ENCODE results near the gene ADAMTS2.
"Not testable (repeated sequence)": the region's sequence is repeated elsewhere in the genome, so short reads cannot be mapped to it uniquely, and the experiment has no call there.

ADAMTS2 gene

GRCh38 chr5:179324760-179325295 lies 20.4 kb downstream of the ADAMTS2 start:
- H3K9me3 Mint-ChIP-seq = no peaks in the 10 kb centered on the region
- no peak overlapping the region for H3K4me3 Mint-ChIP-seq
- peaks cover 24% of the 10 kb centered on the region for H3K27me3 Mint-ChIP-seq
- DNase-seq = no peak
- no peak for ATAC-seq
- H3K27ac Mint-ChIP-seq = peak overlapping the region in 1 of 2 donors; percentile 34
- no peaks in the 10 kb centered on the region for H3K4me1 Mint-ChIP-seq

DNA sequence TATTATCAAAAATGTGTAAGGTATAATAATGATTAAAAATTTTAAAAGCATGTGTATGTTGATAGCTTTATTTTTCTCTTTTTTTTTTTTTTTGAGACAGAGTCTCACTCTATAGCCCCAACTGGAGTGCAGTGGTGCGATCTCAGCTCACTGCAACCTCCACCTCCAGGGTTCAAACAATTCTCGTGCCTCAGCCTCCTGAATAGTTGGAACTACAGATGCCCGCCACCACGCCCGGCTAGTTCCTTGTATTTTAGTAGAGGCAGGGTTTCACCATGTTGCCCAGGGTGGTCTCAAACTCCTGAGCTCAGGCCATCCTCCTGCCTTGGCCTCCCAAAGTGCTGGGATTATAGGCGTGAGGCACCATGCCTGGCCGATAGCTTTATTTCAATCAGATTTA lies 20.9 kb downstream of the ADAMTS2 start:
- not testable (repeated sequence) for H3K9me3 Mint-ChIP-seq, H3K4me3 Mint-ChIP-seq, ATAC-seq, H3K4me1 Mint-ChIP-seq, DNase-seq
- peaks cover 24% of the 10 kb centered on the region for H3K27me3 Mint-ChIP-seq
- peak overlapping the region in 1 of 2 donors; percentile 34 for H3K27ac Mint-ChIP-seq

GRCh38 chr5:179323026-179323870 lies 22.0 kb downstream of the ADAMTS2 start:
- no peak overlapping the region for H3K4me3 Mint-ChIP-seq
- no peaks in the 10 kb centered on the region for H3K4me1 Mint-ChIP-seq
- DNase-seq (no peak), ATAC-seq (no peak)
- H3K9me3 Mint-ChIP-seq = no peaks in the 10 kb centered on the region
- no peak overlapping the region for H3K27ac Mint-ChIP-seq
- peaks cover 24% of the 10 kb centered on the region for H3K27me3 Mint-ChIP-seq

DNA sequence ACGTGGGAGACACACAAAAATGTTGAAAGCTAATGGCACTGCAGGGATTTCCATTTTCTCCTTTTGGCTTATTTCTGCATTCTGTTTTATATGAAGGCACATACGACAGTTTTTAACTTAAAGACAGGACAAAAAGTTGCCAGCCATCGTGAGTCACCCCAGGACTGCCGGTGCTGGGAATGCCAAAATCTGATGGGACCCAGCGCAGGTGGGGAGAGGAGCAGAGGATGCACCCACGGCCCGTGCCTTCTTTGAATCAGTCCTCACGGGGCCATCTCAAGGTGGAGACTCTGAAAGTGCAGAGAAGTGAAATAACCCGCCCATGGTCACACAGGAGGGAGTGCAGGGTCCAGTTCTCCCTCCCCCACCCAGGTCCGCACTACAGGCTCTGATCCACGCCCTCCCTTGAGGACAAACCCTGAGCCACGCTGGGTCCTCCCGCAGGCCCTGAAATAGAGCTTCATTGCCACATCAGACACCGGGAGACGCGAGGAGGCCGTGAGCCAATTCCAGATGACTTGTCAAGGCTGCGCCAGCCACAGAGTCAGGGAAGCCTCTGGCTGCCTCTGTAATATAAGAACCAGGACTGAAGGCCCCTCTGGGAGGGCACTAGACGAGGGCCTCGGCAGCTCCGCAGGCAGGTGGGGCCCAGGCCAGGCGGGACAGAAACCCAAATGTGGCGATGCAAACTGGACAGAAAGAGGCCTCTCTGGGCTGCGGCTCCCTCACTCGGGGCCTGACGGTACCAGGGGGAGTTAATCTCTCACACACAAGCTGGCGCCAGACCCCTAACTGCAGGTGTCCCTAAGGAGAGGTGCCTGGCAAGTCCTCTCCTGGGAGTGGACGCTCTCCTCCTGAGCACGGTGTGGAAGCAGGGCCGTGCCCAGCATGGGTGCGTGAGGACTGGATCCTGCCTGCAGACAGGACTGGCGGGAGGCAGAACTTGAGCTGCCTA lies 22.9 kb downstream of the ADAMTS2 start:
- Mint-ChIP-seq H3K4me3 (no peak overlapping the region), H3K27ac (no peak overlapping the region), H3K4me1 (no peaks in the 10 kb centered on the region), H3K27me3 (peaks cover 15% of the 10 kb centered on the region), H3K9me3 (no peaks in the 10 kb centered on the region)
- no peak for ATAC-seq
- no peak for DNase-seq

- no peaks in the 10 kb centered on the region for H3K9me3 Mint-ChIP-seq
- H3K27me3 Mint-ChIP-seq = peaks cover 6% of the 10 kb centered on the region
- no peak overlapping the region for H3K4me3 Mint-ChIP-seq
- H3K27ac Mint-ChIP-seq = no peak overlapping the region
- H3K4me1 Mint-ChIP-seq = no peaks in the 10 kb centered on the region
- no peak for DNase-seq
- ATAC-seq = no peak
Observed at GRCh38 chr5:179321206-179321987, 23.9 kb downstream of the ADAMTS2 start.

GRCh38 chr5:179319741-179320281 lies 25.4 kb downstream of the ADAMTS2 start:
- no peak for DNase-seq
- Mint-ChIP-seq H3K9me3 (no peaks in the 10 kb centered on the region), H3K4me1 (no peaks in the 10 kb centered on the region), H3K27me3 (no peaks in the 10 kb centered on the region), H3K4me3 (no peak overlapping the region), H3K27ac (no peak overlapping the region)
- no peak for ATAC-seq

- no peaks in the 10 kb centered on the region for H3K27me3 Mint-ChIP-seq
- no peak overlapping the region for H3K4me3 Mint-ChIP-seq
- no peaks in the 10 kb centered on the region for H3K9me3 Mint-ChIP-seq
- no peak for DNase-seq
- ATAC-seq = no peak
- no peak overlapping the region for H3K27ac Mint-ChIP-seq
- no peaks in the 10 kb centered on the region for H3K4me1 Mint-ChIP-seq
Observed at GRCh38 chr5:179319123-179319522, 26.1 kb downstream of the ADAMTS2 start.

DNA sequence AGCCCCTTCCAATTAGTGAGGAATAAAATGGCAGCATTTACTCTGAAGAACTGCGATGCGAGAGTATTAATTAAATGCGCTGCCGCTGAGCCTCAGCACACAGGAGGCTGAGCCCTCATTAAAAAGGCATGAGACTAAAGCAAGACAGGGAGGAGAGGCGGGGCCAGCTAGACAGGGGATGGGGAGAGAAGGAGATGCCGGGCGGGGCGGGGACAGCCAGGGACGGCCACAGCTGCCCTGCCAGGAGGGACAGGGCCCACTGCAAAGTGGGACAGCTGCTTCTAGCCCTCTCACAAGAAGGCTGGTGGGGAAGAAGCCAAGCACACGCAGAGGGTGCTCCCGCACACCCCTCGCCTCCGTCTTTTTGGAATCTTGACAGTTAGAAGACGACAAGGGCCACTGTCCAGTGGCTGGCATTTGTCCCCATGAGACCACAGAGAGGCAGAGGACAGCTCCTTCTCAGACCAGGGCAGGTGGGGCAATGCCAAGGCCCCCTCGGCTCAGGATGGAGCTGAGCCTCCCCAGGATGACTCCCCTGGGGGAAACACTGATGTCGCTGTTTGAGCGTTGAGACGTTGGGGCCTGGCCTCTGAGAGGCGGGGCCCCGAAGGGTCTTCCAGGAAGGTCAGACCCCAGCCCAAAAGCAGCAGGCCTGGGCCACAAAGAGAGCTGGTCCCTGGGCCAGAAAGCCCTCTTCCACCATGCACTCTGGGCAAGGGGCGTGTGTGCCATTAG lies 26.9 kb downstream of the ADAMTS2 start:
- ATAC-seq (no peak), DNase-seq (no peak)
- H3K27ac Mint-ChIP-seq = no peak overlapping the region
- no peaks in the 10 kb centered on the region for H3K27me3 Mint-ChIP-seq
- no peaks in the 10 kb centered on the region for H3K4me1 Mint-ChIP-seq
- H3K4me3 Mint-ChIP-seq = no peak overlapping the region
- H3K9me3 Mint-ChIP-seq = no peaks in the 10 kb centered on the region

DNA sequence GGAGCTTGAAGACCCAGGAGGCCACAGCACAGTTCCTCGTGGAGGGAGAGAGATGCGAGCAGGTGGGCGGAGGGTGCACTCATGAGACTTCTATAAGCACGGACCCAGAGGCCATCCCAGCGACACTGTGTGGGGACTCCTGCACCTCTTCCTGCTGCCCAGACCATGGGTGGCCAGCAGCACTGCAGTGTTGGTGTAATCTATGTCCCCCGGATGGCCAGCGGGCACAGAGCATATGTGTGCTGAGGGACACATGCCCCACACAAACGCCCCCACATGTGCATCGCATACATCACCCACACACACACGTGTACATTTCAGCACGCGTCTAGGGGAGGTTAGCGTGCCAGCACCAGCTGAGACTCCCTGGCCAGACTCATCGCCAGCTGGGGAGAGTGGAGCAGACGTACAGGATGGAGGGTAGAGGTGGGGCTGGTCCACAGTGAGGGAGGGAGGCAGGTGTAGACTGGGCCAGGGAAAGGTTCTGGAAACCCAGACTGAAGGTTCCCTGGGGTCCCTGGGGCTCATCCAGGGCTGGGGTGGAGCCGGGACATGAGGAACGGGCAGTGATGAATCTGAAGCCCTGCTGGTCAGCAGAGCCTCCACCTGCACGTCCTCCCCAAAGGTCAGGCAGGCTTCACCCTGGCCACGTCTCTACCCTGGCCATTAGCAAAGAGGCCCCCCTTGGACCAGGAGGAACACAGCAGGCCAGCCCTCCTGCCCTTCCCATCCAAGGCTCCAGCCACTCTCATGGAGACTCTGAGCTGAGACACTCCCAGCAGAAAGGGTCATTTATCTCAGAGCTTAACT lies 27.6 kb downstream of the ADAMTS2 start:
- Mint-ChIP-seq H3K9me3 (no peaks in the 10 kb centered on the region), H3K4me3 (no peak overlapping the region), H3K27me3 (no peaks in the 10 kb centered on the region), H3K27ac (no peak overlapping the region), H3K4me1 (no peaks in the 10 kb centered on the region)
- ATAC-seq = no peak
- DNase-seq = no peak

DNA sequence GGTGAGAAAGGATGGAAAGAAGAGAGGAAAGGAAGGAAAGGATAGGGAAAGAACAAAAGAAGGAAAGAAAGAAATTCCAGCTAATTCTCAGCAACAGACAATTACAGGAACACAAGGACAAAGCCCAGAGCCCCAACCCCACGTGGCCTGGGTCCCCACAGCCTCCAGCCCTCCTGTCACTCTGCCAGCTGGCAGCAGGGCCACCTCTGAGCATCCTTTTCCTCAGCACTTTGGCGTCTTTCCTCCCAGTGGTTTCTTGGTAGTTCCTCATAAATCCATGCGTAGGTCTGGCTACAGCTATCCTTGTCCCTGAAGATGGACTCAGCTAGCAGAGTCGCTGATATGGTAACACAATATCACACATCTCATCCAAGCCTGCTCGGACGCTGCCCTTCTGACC lies 28.3 kb downstream of the ADAMTS2 start:
- H3K9me3 Mint-ChIP-seq = no peaks in the 10 kb centered on the region
- DNase-seq (no peak), ATAC-seq (no peak)
- H3K4me1 Mint-ChIP-seq = no peaks in the 10 kb centered on the region
- H3K27me3 Mint-ChIP-seq = no peaks in the 10 kb centered on the region
- H3K27ac Mint-ChIP-seq = no peak overlapping the region
- no peak overlapping the region for H3K4me3 Mint-ChIP-seq

DNA sequence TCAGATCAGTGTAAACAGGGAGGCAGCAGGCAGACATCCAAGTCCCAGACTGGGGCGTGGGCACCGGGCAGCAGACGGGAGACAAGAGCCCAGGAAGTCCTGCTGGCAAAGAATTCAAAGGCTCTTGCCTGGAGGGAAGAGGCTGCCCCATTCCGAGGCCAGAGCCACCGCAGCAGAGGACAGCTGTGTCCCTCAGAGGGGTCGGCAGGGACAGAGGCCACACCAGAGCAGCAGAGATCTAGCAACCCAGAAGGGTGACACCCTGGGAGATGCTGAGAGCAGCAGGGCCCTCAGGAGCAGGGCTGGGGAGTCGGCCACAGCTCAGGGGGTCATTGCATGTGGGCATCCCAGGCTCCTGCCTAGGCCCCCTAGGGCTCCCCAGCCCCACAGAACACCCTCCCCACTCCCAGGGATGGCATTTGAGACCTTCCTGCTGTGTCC lies 29.1 kb downstream of the ADAMTS2 start:
- H3K9me3 Mint-ChIP-seq = no peaks in the 10 kb centered on the region

GRCh38 chr5:179315356-179315890 lies 29.8 kb downstream of the ADAMTS2 start:
- DNase-seq (no peak), ATAC-seq (no peak)
- no peak overlapping the region for H3K27ac Mint-ChIP-seq

More for the DNA sequence above, 29.1 kb downstream of the ADAMTS2 start:
- H3K4me1 Mint-ChIP-seq = no peaks in the 10 kb centered on the region
- H3K4me3 Mint-ChIP-seq = no peak overlapping the region
- ATAC-seq (no peak), DNase-seq (no peak)
- H3K27me3 Mint-ChIP-seq = no peaks in the 10 kb centered on the region
- no peak overlapping the region for H3K27ac Mint-ChIP-seq

GRCh38 chr5:179314606-179315355 lies 30.5 kb downstream of the ADAMTS2 start:
- ATAC-seq = no peak
- peak overlapping the region in 1 of 2 donors; percentile 50 for H3K27ac Mint-ChIP-seq
- H3K4me1 Mint-ChIP-seq = no peaks in the 10 kb centered on the region
- DNase-seq = no peak
- H3K4me3 Mint-ChIP-seq = no peak overlapping the region
- no peaks in the 10 kb centered on the region for H3K27me3 Mint-ChIP-seq
- no peaks in the 10 kb centered on the region for H3K9me3 Mint-ChIP-seq

More at GRCh38 chr5:179315356-179315890, 29.8 kb downstream of the ADAMTS2 start:
- no peaks in the 10 kb centered on the region for H3K4me1 Mint-ChIP-seq
- no peaks in the 10 kb centered on the region for H3K9me3 Mint-ChIP-seq
- H3K27me3 Mint-ChIP-seq = no peaks in the 10 kb centered on the region
- H3K4me3 Mint-ChIP-seq = no peak overlapping the region
